GM11168 (cell line): ENCODE results near the gene SLC25A28.

Experiments used
- in situ Hi-C: fragments of 300-500 bp; cut with MboI; formaldehyde crosslinking; loops from one replicate; pipeline ENCODE4 v1.12.0; 2022; ENCODE audit warnings: low sequenced_read_pairs; ENCODE audit not compliant: unreplicated experiment

SLC25A28 gene, protein sequence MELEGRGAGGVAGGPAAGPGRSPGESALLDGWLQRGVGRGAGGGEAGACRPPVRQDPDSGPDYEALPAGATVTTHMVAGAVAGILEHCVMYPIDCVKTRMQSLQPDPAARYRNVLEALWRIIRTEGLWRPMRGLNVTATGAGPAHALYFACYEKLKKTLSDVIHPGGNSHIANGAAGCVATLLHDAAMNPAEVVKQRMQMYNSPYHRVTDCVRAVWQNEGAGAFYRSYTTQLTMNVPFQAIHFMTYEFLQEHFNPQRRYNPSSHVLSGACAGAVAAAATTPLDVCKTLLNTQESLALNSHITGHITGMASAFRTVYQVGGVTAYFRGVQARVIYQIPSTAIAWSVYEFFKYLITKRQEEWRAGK

GRCh38 chr10:99619851-99620710, at the start of gene SLC25A28:
Gene SLC25A28, minus strand, starts transcription at chr10:99620439. Its CDS starts 104 bp downstream, at chr10:99620335.
- in situ Hi-C loops = loop anchor here (10.0 kb wide), 3 partner anchors 55 to 185 kb away; partner anchors contain the start of gene GOT1

- in situ Hi-C loops = no loop called here
Measured at GRCh38 chr10:99667108-99667751, 47.0 kb upstream of the SLC25A28 start.

GRCh38 chr10:99665304-99665703, 45.1 kb upstream of the SLC25A28 start:
- in situ Hi-C loops = no loop called here

- in situ Hi-C loops = no loop called here
Measured at GRCh38 chr10:99661377-99661763, 41.1 kb upstream of the SLC25A28 start.

GRCh38 chr10:99660662-99661376, 40.6 kb upstream of the SLC25A28 start:
- in situ Hi-C loops = no loop called here

DNA sequence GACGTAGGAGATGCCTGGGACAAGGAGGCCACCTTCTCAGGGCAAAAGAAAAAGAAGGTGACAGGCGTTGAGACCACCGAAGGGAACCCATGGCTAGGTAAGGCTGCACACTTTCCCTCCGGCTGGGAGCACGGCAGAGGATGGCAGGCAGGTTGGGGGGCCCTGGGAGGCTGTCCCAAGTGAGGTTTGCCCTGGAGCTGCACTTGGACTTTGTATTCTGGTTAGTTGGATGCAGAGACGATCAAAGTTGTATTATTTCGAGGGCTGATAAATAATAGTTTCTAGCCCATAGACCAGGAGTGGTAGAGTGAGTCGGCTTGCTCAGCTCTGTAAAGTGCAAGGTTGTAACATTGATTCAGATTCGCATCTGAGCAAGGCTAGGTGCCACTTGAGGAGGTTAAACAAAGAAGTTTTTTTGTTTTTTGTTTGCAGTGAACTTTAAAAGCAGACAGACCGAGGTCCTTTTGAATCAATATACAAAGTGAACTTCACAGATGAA, 39.7 kb upstream of the SLC25A28 start:
- in situ Hi-C loops = no loop called here

DNA sequence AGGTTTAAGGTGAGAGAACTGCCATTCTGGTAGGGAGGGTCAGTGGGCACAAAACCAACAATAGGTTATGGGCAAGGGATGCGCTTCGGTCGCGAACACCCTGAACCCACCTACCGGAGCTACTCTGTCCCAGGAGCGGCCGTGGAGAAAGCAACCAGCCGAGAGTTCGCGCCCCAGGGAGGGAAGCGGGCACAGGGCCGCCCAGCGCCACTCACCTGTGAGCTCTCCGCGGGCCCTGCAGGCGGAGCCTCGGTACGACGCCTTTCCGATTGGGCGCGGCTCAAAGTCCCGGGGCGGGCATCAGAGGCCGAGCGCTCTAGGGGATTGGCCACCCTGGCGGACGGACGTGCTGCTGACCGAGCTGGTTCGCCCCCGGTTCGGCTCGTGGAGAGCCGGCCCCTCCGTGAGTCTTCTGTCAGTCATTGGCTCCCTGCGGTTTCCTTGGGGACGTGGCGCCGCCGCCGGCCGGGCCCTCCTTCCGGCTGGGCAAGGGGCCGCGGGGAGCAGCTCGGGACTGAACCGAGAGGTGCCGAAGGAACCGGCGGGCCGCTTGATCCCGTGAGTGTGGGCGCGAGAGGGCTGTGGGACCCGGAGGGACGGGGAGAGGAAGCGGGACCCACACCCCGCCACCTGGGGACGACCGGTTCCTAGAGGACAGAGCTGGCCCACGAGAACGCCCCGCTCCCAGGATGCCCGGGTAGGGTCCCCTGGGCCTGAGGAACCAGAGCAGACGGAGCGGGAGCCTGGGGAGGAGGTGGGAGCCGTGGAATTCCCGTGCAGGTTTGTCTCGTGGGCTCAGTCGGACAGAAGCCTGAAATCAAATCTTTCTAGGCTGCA, 39.0 kb upstream of the SLC25A28 start, which contains the start of gene ENTPD7:
ENTPD7 (plus strand) TSS at position 479 of the 837 bp plus-strand sequence. CDS start 448 bp downstream, outside the sequence.
- in situ Hi-C loops = no loop called here

DNA sequence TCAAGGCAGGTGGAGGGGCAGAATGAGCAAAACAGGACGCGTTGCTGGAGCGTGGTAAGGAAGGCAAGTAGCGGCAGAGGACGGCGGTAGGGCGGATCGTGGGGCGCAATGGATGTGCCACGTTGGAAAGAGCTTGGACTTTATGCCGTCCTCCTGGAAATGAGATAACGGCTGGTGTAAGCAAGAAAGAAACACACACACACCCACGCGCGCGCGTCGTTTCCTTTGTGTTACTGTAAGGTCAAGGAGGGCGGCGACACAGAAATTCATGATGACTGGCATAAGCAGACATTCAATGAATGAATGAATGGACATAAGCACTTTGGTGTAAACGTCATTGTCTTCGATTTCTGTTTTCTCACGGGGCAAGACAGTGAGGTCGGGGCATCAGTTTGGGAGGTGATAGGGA, 38.4 kb upstream of the SLC25A28 start:
- in situ Hi-C loops = no loop called here

DNA sequence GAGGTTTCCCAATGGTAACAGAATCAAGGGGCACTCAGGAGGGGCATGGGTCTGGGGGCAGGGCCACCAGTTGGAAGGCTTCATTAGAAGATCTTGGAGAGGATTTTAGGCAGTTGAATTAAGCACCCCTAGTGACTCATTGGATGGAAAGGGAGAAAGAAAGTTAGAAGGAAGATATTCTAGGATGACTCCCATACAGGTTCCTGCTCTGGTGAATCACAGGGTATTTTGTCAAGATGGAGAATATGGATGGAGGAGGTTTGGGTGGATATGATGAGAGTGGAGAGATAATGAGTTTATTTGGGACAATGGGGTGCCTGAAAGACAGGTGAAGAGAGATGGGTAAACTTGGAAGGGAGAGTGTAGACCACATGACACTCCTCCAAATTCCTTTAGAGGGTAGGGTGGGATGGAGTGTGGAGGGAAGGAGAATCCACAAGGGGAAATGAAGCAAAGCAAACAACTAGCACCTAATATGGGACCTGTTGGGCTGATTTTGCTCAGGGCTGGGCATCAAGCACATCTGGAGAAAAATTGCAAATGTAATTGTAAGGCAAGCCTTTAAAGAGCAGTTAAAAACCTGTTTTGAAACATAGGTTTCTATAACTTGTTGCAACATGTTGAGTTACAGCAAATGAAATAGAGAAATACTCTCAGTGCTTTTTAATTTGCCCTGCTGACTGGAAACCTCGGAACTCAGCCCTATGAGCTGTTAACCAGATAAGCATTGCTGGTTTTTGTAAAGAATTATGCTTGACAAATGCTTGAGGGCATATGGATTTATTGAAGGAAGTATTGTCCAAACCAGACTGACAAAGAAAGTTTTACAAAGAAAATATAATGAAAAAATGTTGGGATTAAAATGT, 36.2 kb upstream of the SLC25A28 start:
- in situ Hi-C loops = no loop called here

DNA sequence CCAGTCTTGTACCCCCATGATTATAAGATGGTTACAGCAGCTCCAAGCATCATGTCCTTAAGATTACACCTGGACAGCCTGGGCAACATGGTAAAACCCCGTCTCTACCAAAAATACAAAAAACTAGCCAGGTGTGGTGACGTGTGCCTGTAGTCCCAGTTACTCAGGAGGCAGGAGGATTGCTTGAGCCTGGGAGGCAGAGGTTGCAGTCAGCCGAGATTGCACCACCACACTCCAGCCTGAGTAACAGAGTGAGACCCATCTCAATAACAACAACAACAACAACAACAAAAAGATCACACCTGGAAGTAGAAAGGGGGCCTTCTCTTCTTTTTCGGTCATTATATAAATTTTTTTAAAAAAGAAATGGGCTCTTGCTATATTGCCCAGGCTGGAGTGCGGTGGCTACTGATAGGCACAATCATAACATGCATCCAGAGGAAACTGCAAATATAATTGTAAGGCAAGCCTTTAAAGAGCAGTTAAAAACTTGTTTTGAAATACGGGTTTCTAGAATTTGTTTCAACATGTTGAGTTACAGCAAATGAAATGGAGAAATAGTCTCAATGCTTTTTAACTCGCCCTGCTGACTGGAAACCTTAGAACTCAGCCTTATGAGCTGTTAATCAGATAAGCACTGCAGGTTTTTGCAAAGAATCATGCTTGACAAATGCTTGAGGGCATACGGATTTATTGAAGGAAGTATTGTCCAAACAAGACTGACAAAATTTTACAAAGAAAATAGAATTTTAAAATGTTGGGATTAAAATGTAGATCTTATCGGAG, 34.3 kb upstream of the SLC25A28 start:
- in situ Hi-C loops = no loop called here

GRCh38 chr10:99652800-99653390, 32.7 kb upstream of the SLC25A28 start:
- in situ Hi-C loops = no loop called here

DNA sequence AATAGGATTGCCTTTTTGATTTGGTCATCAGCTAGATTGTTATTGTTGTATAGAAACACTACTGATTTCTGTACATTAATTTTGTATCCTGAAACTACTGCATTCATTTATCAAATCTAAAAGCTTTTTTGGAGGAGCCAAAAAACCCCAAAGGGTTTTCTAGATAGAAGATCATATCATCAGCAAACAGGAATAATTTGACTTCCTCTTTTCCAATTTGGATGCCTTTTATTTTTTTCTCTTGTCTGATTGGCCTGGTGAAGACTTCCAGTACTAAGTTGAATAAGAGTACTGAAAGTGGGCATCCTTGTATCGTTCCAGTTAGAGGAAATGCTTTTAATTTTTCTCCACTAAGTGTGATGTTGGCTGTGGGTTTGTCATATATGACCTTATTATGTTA, 28.5 kb upstream of the SLC25A28 start:
- in situ Hi-C loops = no loop called here

DNA sequence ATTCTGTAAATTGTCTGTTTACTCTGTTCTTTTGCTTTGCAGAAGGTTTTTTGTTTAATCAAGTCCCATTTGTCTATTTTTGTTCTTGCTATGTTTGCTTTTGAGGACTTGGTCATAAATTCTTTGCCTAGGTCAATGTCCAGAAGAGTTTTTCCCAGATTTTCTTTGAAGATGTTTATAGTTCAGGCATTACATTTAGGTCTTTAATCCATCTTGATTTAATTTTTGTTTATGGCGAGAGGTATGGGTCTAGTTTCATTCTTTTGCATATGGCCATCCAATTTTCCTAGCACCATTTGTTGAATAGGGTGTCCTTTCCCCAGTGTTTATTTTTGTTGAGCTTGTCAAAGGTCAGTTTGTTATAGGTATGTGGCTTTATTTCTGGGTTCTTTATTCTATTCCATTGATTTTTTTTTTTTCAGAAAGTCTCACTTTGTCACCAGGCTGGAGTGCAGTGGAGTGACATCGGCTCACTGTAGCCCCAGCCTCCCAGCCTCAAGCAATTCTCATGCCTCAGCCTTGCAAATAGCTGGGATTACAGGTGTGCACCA, 27.4 kb upstream of the SLC25A28 start:
- in situ Hi-C loops = no loop called here

DNA sequence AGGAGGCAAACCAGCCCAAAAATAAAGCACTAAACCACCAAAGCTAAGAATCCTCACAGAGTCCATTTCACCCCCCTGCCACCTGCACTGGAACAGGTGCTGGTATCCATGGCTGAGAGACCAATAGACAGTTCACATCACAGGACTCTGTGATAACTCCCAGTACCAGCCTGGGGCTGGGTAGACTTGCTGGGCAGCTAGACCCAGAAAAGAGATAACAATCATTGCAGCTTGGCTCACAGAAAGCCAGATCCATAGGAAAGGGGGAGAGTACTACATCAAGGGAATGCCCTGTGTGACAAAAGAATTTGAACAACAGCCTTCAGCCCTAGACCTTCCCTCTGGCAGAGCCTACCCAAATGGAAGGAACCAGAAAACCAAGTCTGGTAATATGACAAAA, 13.6 kb upstream of the SLC25A28 start:
- in situ Hi-C loops = no loop called here

GRCh38 chr10:99631496-99631895, 11.3 kb upstream of the SLC25A28 start:
- in situ Hi-C loops = no loop called here

- in situ Hi-C loops = no loop called here
Measured at GRCh38 chr10:99630991-99631390, 10.8 kb upstream of the SLC25A28 start.

GRCh38 chr10:99630433-99630832, 10.2 kb upstream of the SLC25A28 start:
- in situ Hi-C loops = no loop called here
